ENCODE results near the gene SDK1.

- TF ChIP-seq CTCF (IDR thresholded peaks at IDR 0.05 in 4 of 5, conservative IDR thresholded peaks at IDR 0.05 in 1 of 5), result no peak
- TF ChIP-seq POLR2A (IDR thresholded peaks at IDR 0.05), result no peak
Observed at GRCh38 chr7:3780525-3780924, 479.5 kb downstream of the SDK1 start.
